ENCODE data around the gene C16orf96.
A peak's percentile ranks its signal among the peaks of the same experiment; 100 is the strongest.

C16orf96 gene

GRCh38 chr16:4618645-4619418 lies 62.7 kb downstream of the C16orf96 start:
- FAIRE-seq (no peak), DNase-seq (ENCODE audit: insufficient read length, low spot score) (no peak)
- TF ChIP-seq TAF1 (IDR thresholded peaks at IDR 0.05; ENCODE audit: low read depth, low read length) = no peak
- TF ChIP-seq POLR2AphosphoS5 (IDR thresholded peaks at IDR 0.05; ENCODE audit: low read depth, low read length) = no peak
- TF ChIP-seq SPI1 (IDR thresholded peaks at IDR 0.05; ENCODE audit: low read depth, low read length) = no peak
- TF ChIP-seq POU2F2 (IDR thresholded peaks at IDR 0.05; ENCODE audit: low read depth, low read length) = no peak
- TF ChIP-seq POLR2A (IDR thresholded peaks at IDR 0.05; ENCODE audit: low read depth, low read length) = no peak

DNA sequence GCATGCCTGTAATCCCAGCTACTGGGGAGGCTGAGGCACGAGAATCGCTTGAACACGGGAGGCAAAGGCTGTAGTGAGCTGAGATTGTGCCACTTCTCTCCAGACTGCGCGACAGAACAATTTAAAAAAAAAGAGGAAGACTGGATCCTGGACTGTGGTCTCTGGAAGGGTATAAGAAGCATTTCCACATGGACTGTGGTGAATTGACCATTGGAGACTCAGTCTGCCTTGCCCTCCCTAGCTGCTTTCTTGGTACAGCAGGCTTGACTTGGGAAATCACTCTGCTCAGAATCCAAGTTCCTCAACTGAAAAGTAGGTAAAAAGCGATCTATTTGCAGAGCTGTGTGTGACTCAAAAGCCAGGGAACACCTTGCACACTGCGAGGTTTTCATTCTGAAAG lies 67.5 kb downstream of the C16orf96 start:
- DNase-seq (ENCODE audit: insufficient read length, low spot score) (no peak), FAIRE-seq (no peak)
- no peak for TF ChIP-seq POLR2A (IDR thresholded peaks at IDR 0.05; ENCODE audit: low read depth, low read length)
- TF ChIP-seq POU2F2 (IDR thresholded peaks at IDR 0.05; ENCODE audit: low read depth, low read length) = no peak
- no peak for TF ChIP-seq SPI1 (IDR thresholded peaks at IDR 0.05; ENCODE audit: low read depth, low read length)
- TF ChIP-seq TAF1 (IDR thresholded peaks at IDR 0.05; ENCODE audit: low read depth, low read length) = no peak
- TF ChIP-seq POLR2AphosphoS5 (IDR thresholded peaks at IDR 0.05; ENCODE audit: low read depth, low read length) = no peak
- no peak for TF ChIP-seq PAX5 (IDR thresholded peaks at IDR 0.05; ENCODE audit: insufficient read depth, low read length, severe bottlenecking)

DNA sequence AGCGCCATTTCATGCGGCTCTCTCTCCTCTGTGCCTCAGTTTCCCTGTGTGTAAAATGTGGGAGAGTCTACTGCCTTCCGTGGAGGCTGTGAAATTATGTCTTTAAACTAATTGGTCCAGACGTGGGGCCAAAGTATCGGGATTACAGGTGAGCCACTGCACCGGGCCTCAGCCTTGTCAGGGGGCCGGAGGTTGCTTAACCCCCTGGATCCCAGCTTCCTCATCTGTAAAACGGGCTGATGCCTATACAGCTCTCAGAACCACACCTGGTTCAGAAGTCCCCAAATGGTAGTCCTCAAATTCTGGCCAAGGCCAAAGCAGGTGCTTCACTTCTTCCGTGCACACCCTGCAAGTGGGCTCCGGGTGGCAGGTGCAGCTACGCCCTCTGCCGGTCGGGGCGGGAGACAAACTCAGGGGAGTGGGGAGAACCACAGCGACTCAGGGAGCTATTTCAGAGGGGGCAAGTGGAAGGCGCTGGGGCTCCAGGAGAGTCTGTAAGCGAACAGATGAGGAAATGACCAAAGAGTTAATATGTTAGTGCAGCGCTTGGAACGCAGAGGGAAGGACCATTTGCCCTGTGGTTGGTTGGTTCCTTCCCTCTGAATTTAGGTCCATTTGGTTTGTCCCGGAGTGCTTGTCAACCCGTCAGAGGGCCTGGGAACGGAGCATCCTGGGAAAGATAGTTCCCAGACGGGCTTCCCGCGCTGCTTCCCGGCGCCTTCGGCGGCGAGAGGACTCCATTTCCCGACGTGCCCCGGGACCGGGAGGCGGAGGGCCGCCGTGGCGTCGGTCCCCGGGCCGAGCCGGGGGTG lies 68.1 kb downstream of the C16orf96 start, which contains the start of gene MGRN1:
Gene MGRN1, plus strand, starts transcription at position 812 of the 812 bp plus-strand sequence. CDS start 135 bp downstream, outside the sequence.
- DNase-seq (ENCODE audit: insufficient read length, low spot score) (peak; percentile 88), FAIRE-seq (peak; percentile 98)
- 0 out of 2 replicates have a peak, but pooled peaks have one; percentile 47 for TF ChIP-seq TAF1 (IDR thresholded peaks at IDR 0.05; ENCODE audit: low read depth, low read length)
- peak; percentile 47; the same call in 1 of the 2 replicates for TF ChIP-seq POU2F2 (IDR thresholded peaks at IDR 0.05; ENCODE audit: low read depth, low read length)
- TF ChIP-seq POLR2AphosphoS5 (IDR thresholded peaks at IDR 0.05; ENCODE audit: low read depth, low read length) = no peak; the same call in 1 of the 2 replicates

DNA sequence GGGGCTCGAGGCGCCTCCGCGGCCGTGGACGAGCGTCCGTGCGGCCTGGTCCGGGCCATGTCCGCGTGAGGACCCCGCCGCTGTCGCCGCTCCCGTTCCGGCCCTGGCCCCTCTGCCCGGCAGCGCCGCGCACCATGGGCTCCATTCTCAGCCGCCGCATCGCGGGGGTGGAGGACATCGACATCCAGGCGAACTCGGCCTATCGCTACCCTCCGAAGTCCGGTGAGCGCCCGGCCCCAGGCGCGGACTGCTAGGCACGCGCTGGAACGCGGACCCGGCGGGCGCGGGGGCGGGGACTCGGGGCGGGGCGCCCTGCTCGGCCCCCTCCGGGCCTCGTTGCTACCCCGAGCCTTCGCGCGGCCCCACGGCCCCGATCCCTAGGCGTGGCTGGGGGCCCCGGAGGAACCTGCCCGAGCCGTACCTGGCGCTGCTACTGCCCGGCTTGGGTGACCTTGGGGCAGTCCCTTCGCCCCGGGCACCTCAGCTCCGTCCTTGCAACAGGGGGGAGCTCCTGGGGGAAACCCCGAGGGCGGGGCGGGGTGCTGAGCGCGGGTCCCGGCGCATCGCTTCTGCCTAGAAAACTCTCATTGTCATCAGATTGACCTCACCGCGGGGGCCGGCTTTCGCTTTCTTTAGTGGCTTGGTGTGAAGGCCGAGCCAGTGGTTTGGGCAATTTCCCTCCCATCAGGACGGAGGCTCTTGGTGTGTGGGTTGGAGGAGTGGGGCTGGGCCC lies 68.9 kb downstream of the C16orf96 start:
- peak; percentile 73 for DNase-seq (ENCODE audit: insufficient read length, low spot score)
- peak; percentile 80 for FAIRE-seq
- no peak for TF ChIP-seq PAX5 (IDR thresholded peaks at IDR 0.05; ENCODE audit: insufficient read depth, low read length, severe bottlenecking)
- TF ChIP-seq POLR2A (IDR thresholded peaks at IDR 0.05; ENCODE audit: low read depth, low read length) = peak; percentile 51; the same call in 1 of the 2 replicates
- TF ChIP-seq POU2F2 (IDR thresholded peaks at IDR 0.05; ENCODE audit: low read depth, low read length) = no peak; the same call in 1 of the 2 replicates
- TF ChIP-seq POLR2AphosphoS5 (IDR thresholded peaks at IDR 0.05; ENCODE audit: low read depth, low read length) = peak; percentile 33
- TF ChIP-seq TAF1 (IDR thresholded peaks at IDR 0.05; ENCODE audit: low read depth, low read length) = peak; percentile 73
- no peak for TF ChIP-seq SPI1 (IDR thresholded peaks at IDR 0.05; ENCODE audit: low read depth, low read length)

- no peak for FAIRE-seq
- DNase-seq (ENCODE audit: insufficient read length, low spot score) = no peak
- TF ChIP-seq POU2F2 (IDR thresholded peaks at IDR 0.05; ENCODE audit: low read depth, low read length) (peak; percentile 48; the same call in 1 of the 2 replicates), POLR2AphosphoS5 (IDR thresholded peaks at IDR 0.05; ENCODE audit: low read depth, low read length) (peak; percentile 65; the same call in 1 of the 2 replicates), TAF1 (IDR thresholded peaks at IDR 0.05; ENCODE audit: low read depth, low read length) (no peak), POLR2A (IDR thresholded peaks at IDR 0.05; ENCODE audit: low read depth, low read length) (no peak; the same call in 1 of the 2 replicates), SPI1 (IDR thresholded peaks at IDR 0.05; ENCODE audit: low read depth, low read length) (peak; percentile 59), PAX5 (IDR thresholded peaks at IDR 0.05; ENCODE audit: insufficient read depth, low read length, severe bottlenecking) (no peak)
Measured at GRCh38 chr16:4625560-4626159, 69.5 kb downstream of the C16orf96 start.

DNA sequence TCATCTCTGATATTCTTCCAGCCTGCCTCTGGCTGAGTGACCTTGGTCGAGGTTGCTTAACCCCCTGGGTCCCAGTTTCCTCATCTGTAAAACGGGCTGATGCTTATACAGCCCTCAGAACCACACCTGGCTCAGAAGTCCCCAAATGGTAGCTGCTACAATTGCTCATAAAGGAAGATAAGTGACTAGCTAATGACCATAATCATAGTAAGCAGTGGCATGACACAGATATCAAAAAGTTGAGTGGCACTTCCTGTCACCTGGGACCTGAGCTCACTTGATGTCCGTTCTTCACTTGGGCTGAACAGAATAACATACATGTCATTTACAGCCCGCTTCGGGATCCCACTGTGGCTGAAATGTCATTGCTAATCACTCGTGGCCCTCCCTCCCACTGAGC lies 70.3 kb downstream of the C16orf96 start:
- FAIRE-seq (no peak), DNase-seq (ENCODE audit: insufficient read length, low spot score) (no peak)
- TF ChIP-seq TAF1 (IDR thresholded peaks at IDR 0.05; ENCODE audit: low read depth, low read length) = no peak
- TF ChIP-seq POLR2AphosphoS5 (IDR thresholded peaks at IDR 0.05; ENCODE audit: low read depth, low read length) = no peak
- no peak for TF ChIP-seq POLR2A (IDR thresholded peaks at IDR 0.05; ENCODE audit: low read depth, low read length)
- no peak for TF ChIP-seq SPI1 (IDR thresholded peaks at IDR 0.05; ENCODE audit: low read depth, low read length)
- no peak for TF ChIP-seq POU2F2 (IDR thresholded peaks at IDR 0.05; ENCODE audit: low read depth, low read length)
- no peak for TF ChIP-seq PAX5 (IDR thresholded peaks at IDR 0.05; ENCODE audit: insufficient read depth, low read length, severe bottlenecking)

DNA sequence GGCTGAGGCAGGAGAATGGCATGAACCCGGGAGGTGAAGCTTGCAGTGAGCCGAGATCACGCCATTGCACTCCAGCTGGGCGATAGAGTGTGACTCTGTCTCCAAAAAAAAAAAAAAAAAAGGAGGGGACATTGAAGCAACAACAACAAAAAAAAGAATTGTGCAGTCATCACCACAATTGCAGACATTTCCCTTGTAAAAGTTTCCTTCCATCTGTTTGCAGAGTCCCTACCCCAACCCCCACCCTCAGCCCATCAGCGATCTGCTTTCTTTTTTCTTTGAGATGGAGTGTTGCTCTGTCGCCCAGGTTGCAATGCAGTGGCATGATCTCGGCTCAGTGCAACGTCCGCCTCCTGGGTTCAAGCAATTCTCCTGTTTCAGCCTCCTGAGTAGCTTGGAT lies 72.1 kb downstream of the C16orf96 start:
- TF ChIP-seq POLR2AphosphoS5 (IDR thresholded peaks at IDR 0.05; ENCODE audit: low read depth, low read length) = no peak
- no peak for TF ChIP-seq POU2F2 (IDR thresholded peaks at IDR 0.05; ENCODE audit: low read depth, low read length)
- no peak for TF ChIP-seq PAX5 (IDR thresholded peaks at IDR 0.05; ENCODE audit: insufficient read depth, low read length, severe bottlenecking)
- TF ChIP-seq SPI1 (IDR thresholded peaks at IDR 0.05; ENCODE audit: low read depth, low read length) = no peak
- TF ChIP-seq POLR2A (IDR thresholded peaks at IDR 0.05; ENCODE audit: low read depth, low read length) = no peak
- TF ChIP-seq TAF1 (IDR thresholded peaks at IDR 0.05; ENCODE audit: low read depth, low read length) = no peak
- DNase-seq (ENCODE audit: insufficient read length, low spot score) (no peak), FAIRE-seq (no peak)

DNA sequence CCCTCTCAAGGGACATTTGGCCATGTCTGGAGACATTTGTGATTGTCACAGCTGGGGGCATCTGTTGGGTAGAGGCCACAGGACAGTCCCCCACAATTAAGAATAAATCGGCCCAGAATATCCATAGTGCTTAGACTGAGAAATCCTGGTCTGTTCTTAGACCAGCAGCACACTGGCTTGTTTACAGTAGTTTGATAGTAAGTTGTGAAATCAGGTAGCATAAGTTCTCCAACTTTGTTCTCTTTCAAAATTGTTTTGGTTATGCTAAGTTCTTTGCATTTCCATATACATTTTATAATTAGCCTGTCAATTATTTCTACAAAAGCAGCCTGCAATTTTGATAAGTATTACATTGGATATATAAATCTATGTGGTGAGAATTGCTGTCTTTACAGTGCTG lies 75.3 kb downstream of the C16orf96 start:
- TF ChIP-seq POLR2AphosphoS5 (IDR thresholded peaks at IDR 0.05; ENCODE audit: low read depth, low read length) = no peak
- no peak for TF ChIP-seq POLR2A (IDR thresholded peaks at IDR 0.05; ENCODE audit: low read depth, low read length)
- TF ChIP-seq POU2F2 (IDR thresholded peaks at IDR 0.05; ENCODE audit: low read depth, low read length) = no peak
- TF ChIP-seq TAF1 (IDR thresholded peaks at IDR 0.05; ENCODE audit: low read depth, low read length) = no peak
- TF ChIP-seq SPI1 (IDR thresholded peaks at IDR 0.05; ENCODE audit: low read depth, low read length) = no peak
- TF ChIP-seq PAX5 (IDR thresholded peaks at IDR 0.05; ENCODE audit: insufficient read depth, low read length, severe bottlenecking) = no peak
- no peak for DNase-seq (ENCODE audit: insufficient read length, low spot score)
- FAIRE-seq = no peak

Data from GM12891 (cell line).